ENCODE data around the gene CD6.

CD6 gene

DNA sequence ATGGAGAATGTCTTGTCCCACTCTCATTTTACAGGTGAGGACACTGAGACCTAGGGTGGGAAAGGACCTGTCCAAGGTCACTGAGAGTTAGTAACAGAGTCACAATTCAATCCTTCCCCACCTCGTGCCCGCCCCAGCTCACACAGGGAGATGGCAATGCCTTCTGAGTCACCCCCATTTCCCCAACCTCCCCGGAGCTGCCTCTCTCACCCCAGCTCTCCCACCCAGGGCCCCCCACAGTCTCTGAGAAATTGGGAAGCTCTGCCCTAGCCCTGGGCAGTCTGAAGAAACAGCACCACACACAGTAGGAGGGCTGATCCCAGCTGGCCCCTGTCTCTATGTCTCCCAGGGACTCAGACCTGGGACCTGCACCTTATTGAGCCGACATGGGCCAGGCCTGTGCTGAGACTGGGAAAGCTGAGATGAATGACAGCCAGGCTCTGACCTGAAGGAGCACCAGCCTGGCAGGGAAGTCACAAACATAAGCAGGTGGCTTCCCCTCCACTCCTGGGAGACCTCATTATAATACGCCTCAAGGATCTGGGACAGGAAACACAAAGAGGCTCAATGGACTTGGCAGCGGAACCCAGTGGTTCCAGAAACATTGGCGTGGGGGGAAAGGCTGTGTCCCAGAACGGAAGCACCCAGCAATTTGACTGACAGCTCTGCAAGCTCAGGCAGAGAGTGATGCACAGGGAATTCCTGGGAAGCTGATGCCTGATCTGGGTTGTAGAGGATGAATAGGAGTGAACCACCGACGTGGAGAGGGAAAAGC is 51.0 kb downstream of the CD6 start:
- Histone ChIP-seq H3K4me1 (ENCODE audit: control insufficient read depth, insufficient read depth, low read length) (peaks cover 28% of the 10 kb centered on the region), H3K9me3 (ENCODE audit: control insufficient read depth, low read length) (no peaks in the 10 kb centered on the region), H3K9ac (ENCODE audit: low read length) (no peak overlapping the region), H3K36me3 (ENCODE audit: control insufficient read depth, insufficient read depth, low read length) (no peaks in the 10 kb centered on the region), H3K4me3 (ENCODE audit: low read length) (no peak overlapping the region), H3K27me3 (ENCODE audit: control insufficient read depth, insufficient read depth, low read length) (peaks cover 9% of the 10 kb centered on the region)

DNA sequence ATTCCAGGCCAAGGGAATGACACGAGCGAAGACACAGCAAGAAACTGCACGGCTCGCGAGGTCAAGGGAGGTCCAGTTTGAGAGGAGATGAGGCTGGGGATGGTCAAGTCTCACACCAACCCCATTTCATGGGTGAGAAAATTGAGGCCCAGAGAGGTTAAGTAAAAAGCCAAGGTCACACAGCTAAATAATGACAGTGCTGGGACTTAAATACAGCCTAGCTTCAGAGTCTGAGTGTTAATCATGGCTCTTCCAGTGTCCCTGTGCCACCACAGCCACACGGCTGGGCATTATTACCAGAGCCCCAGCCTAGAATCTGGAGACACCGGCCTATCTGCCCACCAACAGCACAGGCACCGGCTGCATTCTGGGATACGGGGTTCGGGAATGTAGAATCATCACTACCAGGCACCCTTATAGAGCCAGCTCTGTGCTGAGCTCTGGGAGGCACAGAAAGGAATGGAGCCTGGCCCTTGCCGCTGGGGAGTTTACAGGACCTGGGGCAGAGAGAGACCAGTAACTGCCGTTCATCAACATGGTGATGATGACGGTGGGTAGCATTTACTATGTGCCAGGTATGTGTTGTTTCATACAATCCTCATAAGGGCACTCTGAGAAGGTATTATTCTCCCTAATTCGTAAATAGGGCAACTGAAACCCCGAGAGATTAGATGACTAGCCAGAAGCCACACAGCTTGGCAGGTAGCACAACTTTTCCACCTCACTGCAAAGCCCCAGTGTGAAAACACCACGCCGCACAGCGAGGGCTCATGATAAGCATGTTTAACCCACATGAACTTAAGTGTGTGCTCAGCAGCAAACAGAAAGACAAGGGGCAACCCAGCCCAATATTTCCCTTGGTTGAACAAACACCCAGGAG is 51.8 kb downstream of the CD6 start:
- Histone ChIP-seq H3K9me3 (ENCODE audit: control insufficient read depth, low read length) (no peaks in the 10 kb centered on the region), H3K9ac (ENCODE audit: low read length) (no peak overlapping the region), H3K27me3 (ENCODE audit: control insufficient read depth, insufficient read depth, low read length) (peaks cover 9% of the 10 kb centered on the region), H3K4me3 (ENCODE audit: low read length) (no peak overlapping the region), H3K36me3 (ENCODE audit: control insufficient read depth, insufficient read depth, low read length) (no peaks in the 10 kb centered on the region), H3K4me1 (ENCODE audit: control insufficient read depth, insufficient read depth, low read length) (peaks cover 32% of the 10 kb centered on the region)

DNA sequence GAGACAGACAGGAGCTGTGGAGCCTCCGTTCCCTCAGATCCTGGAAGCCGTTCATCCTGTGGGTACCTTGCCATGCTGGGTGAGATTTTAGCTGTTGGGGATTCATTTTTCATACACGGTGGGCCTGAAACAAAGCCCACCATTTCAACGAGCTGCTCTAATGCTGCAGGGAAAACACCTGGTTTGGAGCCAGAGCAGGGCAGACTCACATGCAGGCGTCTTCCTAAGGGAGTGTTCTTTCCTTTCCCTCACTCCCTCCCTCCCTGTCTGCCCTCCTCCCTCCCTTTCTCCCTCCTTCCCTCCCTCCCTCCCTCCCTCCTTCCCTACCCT is 52.5 kb downstream of the CD6 start:
- no peaks in the 10 kb centered on the region for H3K9me3 ChIP-seq (ENCODE audit: control insufficient read depth, low read length)
- H3K9ac ChIP-seq (ENCODE audit: low read length) = no peak overlapping the region
- H3K27me3 ChIP-seq (ENCODE audit: control insufficient read depth, insufficient read depth, low read length) = peaks cover 9% of the 10 kb centered on the region
- no peak overlapping the region for H3K4me3 ChIP-seq (ENCODE audit: low read length)
- no peaks in the 10 kb centered on the region for H3K36me3 ChIP-seq (ENCODE audit: control insufficient read depth, insufficient read depth, low read length)
- H3K4me1 ChIP-seq (ENCODE audit: control insufficient read depth, insufficient read depth, low read length) = peaks cover 34% of the 10 kb centered on the region

DNA sequence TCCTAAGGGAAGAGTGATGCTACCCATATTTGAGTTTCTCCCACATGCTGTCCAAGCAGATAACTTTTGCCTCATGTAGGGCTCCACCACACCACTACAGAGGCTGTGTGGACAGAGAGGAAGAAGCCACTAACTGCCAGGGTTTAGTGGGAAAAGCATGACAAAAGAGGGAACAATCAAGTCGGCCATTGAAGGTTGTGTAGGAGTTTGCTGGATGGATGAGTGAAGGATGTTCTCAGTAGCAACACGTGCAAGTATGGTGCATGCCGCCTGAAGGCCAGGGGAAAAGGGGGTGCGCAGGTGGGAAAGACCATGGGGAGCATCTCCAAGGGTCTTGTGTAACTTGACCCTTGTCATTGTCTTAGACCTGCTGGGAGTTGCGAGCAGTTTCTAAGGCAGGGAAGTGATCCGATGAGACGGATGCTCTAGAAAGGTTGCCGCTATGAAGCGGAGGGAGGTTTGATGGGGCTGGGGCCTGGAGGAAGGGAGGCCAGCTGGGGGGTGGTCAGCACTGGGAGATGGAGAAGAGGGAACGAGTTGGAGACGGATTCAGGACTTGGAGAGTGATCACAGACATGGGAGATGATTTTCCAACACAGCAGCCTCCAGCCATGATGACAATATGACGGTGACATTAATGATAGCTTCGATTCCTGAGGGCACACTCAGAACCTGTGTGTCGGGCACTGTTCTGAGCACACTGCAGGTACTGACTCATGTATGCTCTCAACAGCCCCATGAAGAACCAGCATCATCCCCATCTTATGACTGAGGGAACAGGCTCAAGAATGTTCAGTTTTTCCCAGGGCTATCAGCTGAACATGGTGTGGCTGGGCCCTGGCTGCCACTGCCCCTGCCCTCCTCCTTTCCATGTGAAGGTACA is 53.7 kb downstream of the CD6 start:
- no peaks in the 10 kb centered on the region for H3K36me3 ChIP-seq (ENCODE audit: control insufficient read depth, insufficient read depth, low read length)
- peaks cover 34% of the 10 kb centered on the region for H3K4me1 ChIP-seq (ENCODE audit: control insufficient read depth, insufficient read depth, low read length)
- H3K9me3 ChIP-seq (ENCODE audit: control insufficient read depth, low read length) = no peaks in the 10 kb centered on the region
- H3K27me3 ChIP-seq (ENCODE audit: control insufficient read depth, insufficient read depth, low read length) = peaks cover 9% of the 10 kb centered on the region
- no peak overlapping the region for H3K4me3 ChIP-seq (ENCODE audit: low read length)
- no peak overlapping the region for H3K9ac ChIP-seq (ENCODE audit: low read length)

DNA sequence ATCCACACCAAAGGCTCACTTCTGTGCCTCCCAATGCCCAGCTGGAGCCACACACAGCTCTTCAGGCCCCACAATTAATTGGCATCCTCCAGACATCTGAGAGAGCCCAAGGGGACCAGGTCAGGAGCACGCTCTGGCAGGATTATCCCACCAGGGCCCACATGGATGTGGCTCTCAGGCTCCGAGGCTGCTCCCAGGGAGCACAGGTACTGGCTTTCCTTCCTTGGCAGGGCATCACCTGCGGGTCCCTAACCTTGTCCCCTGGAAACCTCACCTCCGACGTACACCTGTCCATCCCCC is 54.3 kb downstream of the CD6 start:
- Histone ChIP-seq H3K9ac (ENCODE audit: low read length) (no peak overlapping the region), H3K4me1 (ENCODE audit: control insufficient read depth, insufficient read depth, low read length) (peaks cover 34% of the 10 kb centered on the region), H3K9me3 (ENCODE audit: control insufficient read depth, low read length) (no peaks in the 10 kb centered on the region), H3K4me3 (ENCODE audit: low read length) (no peak overlapping the region), H3K27me3 (ENCODE audit: control insufficient read depth, insufficient read depth, low read length) (peaks cover 9% of the 10 kb centered on the region), H3K36me3 (ENCODE audit: control insufficient read depth, insufficient read depth, low read length) (no peaks in the 10 kb centered on the region)

DNA sequence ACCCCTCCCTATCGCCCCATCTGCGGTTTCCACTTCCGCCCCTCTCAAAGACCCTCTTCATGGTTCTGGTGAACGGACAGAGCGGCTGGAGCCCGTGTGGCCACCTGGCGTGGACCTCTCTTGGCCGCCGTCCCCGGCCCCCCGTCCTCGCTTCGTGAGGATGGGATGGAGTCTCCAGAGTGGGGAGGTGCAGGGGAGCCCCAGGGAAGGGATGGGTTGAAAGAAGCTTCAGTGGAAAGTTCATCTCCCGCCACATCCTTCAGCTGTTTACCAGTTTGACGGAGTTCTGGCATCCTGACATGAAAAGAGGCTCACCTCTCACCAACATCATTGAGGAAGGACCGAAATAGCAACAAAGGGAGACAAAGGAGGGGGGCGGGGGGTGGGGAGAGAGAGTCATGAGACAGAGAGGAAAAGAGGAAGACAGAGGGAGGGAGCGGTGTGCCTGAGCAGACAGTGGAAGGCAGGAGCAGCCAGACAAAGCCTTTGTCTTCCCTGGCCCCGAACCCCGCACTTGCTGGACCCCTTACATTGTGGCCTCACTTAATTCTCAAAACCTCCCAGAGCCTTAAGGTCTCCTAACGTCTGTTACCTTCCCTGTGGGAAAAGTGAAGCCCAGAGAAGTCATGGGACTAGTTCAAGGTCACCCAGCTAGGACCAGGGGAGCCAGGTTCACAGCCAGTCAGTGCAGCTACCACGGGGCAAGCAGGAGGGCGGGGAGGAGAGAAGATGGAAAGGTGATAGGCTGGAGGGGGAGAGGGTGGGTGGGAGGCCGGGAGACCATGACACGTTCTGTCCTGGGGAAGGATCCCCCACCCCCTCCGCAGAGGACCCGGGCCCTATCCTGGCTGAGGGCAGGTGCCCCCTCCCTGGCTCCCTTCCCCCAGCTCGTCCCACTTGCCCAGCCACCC is 54.9 kb downstream of the CD6 start:
- H3K27me3 ChIP-seq (ENCODE audit: control insufficient read depth, insufficient read depth, low read length) = peaks cover 9% of the 10 kb centered on the region
- no peak overlapping the region for H3K4me3 ChIP-seq (ENCODE audit: low read length)
- peaks cover 36% of the 10 kb centered on the region for H3K4me1 ChIP-seq (ENCODE audit: control insufficient read depth, insufficient read depth, low read length)
- H3K9me3 ChIP-seq (ENCODE audit: control insufficient read depth, low read length) = no peaks in the 10 kb centered on the region
- H3K9ac ChIP-seq (ENCODE audit: low read length) = no peak overlapping the region
- H3K36me3 ChIP-seq (ENCODE audit: control insufficient read depth, insufficient read depth, low read length) = no peaks in the 10 kb centered on the region

DNA sequence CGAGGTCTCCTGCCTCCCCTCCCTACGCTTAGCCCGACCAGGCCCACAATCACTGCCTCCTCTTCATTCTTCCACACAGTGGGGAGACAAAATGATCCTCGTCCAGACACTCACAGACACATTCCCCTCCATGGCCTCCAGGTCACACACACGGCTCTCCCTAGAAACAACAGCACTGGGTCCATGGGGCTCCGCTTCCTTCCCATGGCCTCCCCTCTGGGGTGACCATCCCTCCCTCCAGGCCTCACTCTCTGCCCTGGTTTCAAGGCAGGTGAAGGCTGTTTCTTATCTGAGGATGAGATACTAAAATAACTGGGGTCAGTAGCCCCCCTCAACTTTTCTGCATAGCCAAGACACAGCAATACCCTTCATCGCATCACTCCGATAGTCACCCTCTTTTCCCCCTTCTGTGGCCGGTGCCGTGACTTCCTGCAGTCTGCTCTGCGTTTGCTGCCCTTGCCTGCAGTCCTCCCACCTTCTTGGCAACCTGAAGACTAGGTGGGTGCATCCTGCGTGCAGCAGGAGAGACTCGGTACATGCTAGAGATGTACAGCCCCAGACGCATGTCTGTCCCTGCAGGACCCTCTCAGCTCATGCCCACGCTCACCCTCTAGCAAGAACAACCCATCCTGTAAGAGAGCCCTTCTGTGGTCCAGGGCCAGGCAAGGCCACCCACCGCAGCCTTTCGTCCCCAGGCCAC is 55.8 kb downstream of the CD6 start:
- no peaks in the 10 kb centered on the region for H3K9me3 ChIP-seq (ENCODE audit: control insufficient read depth, low read length)
- H3K36me3 ChIP-seq (ENCODE audit: control insufficient read depth, insufficient read depth, low read length) = no peaks in the 10 kb centered on the region
- H3K27me3 ChIP-seq (ENCODE audit: control insufficient read depth, insufficient read depth, low read length) = peaks cover 2% of the 10 kb centered on the region
- peaks cover 36% of the 10 kb centered on the region for H3K4me1 ChIP-seq (ENCODE audit: control insufficient read depth, insufficient read depth, low read length)
- H3K4me3 ChIP-seq (ENCODE audit: low read length) = no peak overlapping the region
- H3K9ac ChIP-seq (ENCODE audit: low read length) = no peak overlapping the region

DNA sequence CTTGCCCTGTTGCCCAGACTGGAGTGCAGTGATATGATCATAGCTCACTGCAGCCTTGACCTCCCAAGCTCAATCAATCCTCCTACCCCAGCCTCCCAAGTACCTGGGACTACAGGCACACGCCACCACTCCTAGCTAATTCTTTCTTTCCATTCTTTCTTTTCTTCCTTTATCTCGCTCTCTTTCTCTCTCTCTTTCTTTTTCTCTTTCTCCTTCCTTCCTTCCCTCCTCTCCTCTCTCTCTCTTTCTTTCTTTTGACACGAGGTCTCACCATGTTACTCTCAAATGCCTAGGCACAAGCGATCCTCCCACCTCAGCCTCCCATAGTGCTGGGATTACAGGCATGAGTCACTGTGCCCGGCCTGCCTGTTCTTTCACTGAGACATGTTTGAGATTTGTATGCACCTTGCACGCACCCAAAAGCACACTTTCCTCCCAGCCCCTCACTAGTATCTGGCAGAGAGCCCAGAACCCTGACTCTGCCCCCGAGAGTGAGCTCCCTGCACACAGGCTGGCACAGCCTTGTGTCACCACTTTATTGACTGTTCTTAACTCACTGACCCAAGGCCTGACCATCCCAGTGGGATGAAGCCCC is 56.8 kb downstream of the CD6 start:
- no peak overlapping the region for H3K4me3 ChIP-seq (ENCODE audit: low read length)
- no peak overlapping the region for H3K9ac ChIP-seq (ENCODE audit: low read length)
- no peaks in the 10 kb centered on the region for H3K9me3 ChIP-seq (ENCODE audit: control insufficient read depth, low read length)
- no peaks in the 10 kb centered on the region for H3K27me3 ChIP-seq (ENCODE audit: control insufficient read depth, insufficient read depth, low read length)
- H3K36me3 ChIP-seq (ENCODE audit: control insufficient read depth, insufficient read depth, low read length) = no peaks in the 10 kb centered on the region
- peaks cover 30% of the 10 kb centered on the region for H3K4me1 ChIP-seq (ENCODE audit: control insufficient read depth, insufficient read depth, low read length)

DNA sequence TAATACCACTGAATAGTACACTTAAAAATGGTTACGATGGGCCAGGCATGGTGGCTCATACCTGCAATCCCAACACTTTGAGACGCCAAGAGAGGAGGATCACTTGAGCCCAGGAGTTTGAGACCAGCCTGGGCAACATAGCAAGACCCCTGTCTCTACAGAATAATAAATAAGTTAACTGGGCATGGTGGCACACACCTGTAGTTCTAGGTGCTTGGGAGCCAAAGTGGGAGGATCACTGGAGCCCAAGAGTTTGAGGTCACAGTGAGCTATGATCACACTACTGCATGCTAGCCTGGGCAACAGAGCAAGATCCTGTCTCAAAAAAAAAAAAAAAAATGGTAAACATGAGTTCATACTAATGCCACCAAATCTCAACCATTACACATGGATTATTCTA is 61.3 kb downstream of the CD6 start:
- H3K4me1 ChIP-seq (ENCODE audit: control insufficient read depth, insufficient read depth, low read length) = peaks cover 23% of the 10 kb centered on the region
- H3K4me3 ChIP-seq (ENCODE audit: low read length) = no peak overlapping the region
- H3K36me3 ChIP-seq (ENCODE audit: control insufficient read depth, insufficient read depth, low read length) = no peaks in the 10 kb centered on the region
- no peaks in the 10 kb centered on the region for H3K27me3 ChIP-seq (ENCODE audit: control insufficient read depth, insufficient read depth, low read length)
- H3K9me3 ChIP-seq (ENCODE audit: control insufficient read depth, low read length) = no peaks in the 10 kb centered on the region
- H3K9ac ChIP-seq (ENCODE audit: low read length) = no peak overlapping the region

DNA sequence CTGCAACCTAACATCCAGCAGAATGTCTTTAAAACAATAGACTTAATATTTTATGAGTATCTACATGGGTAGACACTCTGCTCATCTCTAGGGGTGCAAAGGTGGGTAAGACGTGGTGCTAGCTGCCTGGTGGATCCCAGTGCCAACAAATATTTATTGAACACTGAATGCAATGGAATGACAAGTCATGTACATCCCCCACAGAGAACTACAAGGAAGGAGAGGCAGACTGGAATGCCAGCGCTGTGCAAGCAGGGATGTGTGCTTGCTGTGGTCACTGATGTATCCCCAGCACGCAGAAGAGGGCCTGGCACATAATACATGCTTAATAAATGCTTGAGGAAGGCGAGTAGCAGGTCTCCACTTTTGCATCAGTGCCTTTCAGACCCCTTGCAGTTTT is 61.9 kb downstream of the CD6 start:
- no peaks in the 10 kb centered on the region for H3K27me3 ChIP-seq (ENCODE audit: control insufficient read depth, insufficient read depth, low read length)
- H3K36me3 ChIP-seq (ENCODE audit: control insufficient read depth, insufficient read depth, low read length) = no peaks in the 10 kb centered on the region
- no peak overlapping the region for H3K9ac ChIP-seq (ENCODE audit: low read length)
- no peaks in the 10 kb centered on the region for H3K9me3 ChIP-seq (ENCODE audit: control insufficient read depth, low read length)
- H3K4me3 ChIP-seq (ENCODE audit: low read length) = no peak overlapping the region
- peaks cover 19% of the 10 kb centered on the region for H3K4me1 ChIP-seq (ENCODE audit: control insufficient read depth, insufficient read depth, low read length)

DNA sequence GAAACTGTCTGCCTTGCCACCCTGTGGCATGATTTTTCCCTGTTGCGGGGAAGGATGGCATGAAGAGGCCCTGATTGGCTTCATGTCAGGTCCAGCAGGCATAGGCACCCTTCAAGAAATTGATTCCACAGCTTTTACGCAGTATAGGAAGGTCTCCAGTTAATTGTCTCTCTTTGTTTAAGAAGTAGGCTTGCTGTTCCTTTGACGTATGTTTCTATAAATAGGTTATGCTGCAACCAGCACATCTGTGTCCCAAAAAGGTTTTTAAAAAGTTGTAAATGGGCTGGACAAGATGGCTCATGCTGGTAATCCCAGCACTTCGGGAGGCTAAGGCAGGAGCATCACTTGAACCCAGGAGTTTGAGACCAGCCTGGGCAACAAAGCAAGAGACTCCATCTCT is 62.6 kb downstream of the CD6 start:
- H3K4me3 ChIP-seq (ENCODE audit: low read length) = no peak overlapping the region
- H3K9ac ChIP-seq (ENCODE audit: low read length) = no peak overlapping the region
- no peaks in the 10 kb centered on the region for H3K36me3 ChIP-seq (ENCODE audit: control insufficient read depth, insufficient read depth, low read length)
- H3K27me3 ChIP-seq (ENCODE audit: control insufficient read depth, insufficient read depth, low read length) = no peaks in the 10 kb centered on the region
- H3K9me3 ChIP-seq (ENCODE audit: control insufficient read depth, low read length) = no peaks in the 10 kb centered on the region
- H3K4me1 ChIP-seq (ENCODE audit: control insufficient read depth, insufficient read depth, low read length) = peaks cover 17% of the 10 kb centered on the region

Measured in mucosa of stomach (tissue), 1 donor.